ENCODE measurements around the gene MARCO.

DNA sequence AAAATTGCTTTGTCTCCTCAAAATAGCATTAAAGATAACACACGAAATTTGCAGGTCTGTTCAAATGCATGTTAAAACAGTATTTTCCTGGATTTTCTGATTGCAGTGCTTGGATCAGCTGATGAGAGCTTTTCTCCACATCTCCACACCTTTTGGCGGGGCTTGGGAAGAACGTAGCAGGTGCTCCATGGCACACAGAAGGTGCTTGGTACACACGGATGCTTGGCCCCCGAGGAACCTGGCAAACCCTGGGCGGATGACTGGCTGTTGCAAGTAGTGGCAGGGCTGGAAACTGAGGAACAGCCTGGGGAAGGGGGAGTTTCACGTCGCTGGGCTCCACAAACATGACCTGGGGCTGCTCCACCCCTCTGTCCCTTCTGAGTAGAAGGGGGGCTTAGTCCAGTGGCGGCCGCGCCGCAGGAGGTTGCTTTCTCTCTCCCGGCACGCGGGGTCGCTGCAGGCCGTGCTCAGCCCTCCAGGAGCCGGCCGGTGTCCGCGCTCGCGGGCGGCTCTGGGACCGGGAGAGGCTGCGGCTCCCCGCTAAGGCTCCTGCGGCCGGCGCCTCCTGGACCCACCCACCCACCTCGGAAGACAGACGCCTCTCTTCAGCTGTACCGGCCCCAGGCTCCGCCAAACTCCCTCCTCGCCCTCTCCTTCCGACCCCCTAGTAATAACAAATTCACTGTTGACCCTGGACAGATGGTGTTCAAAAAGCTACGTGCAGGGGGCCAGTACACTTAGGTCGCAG, 69.3 kb downstream of the MARCO start:
- TF ChIP-seq EZH2 (IDR thresholded peaks at IDR 0.05) (no peak), POLR2AphosphoS5 (IDR thresholded peaks at IDR 0.05; ENCODE audit: low read depth, low read length) (no peak), POLR2A (IDR thresholded peaks at IDR 0.05; ENCODE audit: borderline replicate concordance, extremely low read depth, insufficient read depth, insufficient read length) (no peak), SRF (IDR thresholded peaks at IDR 0.05; ENCODE audit: low read depth) (no peak), CEBPB (IDR thresholded peaks at IDR 0.05; ENCODE audit: low read depth) (no peak), JUND (IDR thresholded peaks at IDR 0.05) (no peak), RAD21 (IDR thresholded peaks at IDR 0.05; ENCODE audit: low read depth) (peak; percentile 83), YY1 (IDR thresholded peaks at IDR 0.05; ENCODE audit: extremely low read depth, insufficient replicate concordance, low read depth, low read length) (no peak)
- TF ChIP-seq, protein P1, sequence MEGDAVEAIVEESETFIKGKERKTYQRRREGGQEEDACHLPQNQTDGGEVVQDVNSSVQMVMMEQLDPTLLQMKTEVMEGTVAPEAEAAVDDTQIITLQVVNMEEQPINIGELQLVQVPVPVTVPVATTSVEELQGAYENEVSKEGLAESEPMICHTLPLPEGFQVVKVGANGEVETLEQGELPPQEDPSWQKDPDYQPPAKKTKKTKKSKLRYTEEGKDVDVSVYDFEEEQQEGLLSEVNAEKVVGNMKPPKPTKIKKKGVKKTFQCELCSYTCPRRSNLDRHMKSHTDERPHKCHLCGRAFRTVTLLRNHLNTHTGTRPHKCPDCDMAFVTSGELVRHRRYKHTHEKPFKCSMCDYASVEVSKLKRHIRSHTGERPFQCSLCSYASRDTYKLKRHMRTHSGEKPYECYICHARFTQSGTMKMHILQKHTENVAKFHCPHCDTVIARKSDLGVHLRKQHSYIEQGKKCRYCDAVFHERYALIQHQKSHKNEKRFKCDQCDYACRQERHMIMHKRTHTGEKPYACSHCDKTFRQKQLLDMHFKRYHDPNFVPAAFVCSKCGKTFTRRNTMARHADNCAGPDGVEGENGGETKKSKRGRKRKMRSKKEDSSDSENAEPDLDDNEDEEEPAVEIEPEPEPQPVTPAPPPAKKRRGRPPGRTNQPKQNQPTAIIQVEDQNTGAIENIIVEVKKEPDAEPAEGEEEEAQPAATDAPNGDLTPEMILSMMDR (IDR thresholded peaks at IDR 0.05 in 2 of 3, conservative IDR thresholded peaks at IDR 0.05 in 1 of 3; ENCODE audit: borderline replicate concordance in 1 of 3, insufficient read depth in 1 of 3, low read depth in 2 of 3, low read length in 2 of 3), result peak; percentile 59 to 74 (median 64)
- TF ChIP-seq, protein P2, sequence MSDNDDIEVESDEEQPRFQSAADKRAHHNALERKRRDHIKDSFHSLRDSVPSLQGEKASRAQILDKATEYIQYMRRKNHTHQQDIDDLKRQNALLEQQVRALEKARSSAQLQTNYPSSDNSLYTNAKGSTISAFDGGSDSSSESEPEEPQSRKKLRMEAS (IDR thresholded peaks at IDR 0.05), result no peak
- TF ChIP-seq, protein P3, sequence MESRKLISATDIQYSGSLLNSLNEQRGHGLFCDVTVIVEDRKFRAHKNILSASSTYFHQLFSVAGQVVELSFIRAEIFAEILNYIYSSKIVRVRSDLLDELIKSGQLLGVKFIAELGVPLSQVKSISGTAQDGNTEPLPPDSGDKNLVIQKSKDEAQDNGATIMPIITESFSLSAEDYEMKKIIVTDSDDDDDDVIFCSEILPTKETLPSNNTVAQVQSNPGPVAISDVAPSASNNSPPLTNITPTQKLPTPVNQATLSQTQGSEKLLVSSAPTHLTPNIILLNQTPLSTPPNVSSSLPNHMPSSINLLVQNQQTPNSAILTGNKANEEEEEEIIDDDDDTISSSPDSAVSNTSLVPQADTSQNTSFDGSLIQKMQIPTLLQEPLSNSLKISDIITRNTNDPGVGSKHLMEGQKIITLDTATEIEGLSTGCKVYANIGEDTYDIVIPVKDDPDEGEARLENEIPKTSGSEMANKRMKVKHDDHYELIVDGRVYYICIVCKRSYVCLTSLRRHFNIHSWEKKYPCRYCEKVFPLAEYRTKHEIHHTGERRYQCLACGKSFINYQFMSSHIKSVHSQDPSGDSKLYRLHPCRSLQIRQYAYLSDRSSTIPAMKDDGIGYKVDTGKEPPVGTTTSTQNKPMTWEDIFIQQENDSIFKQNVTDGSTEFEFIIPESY (IDR thresholded peaks at IDR 0.05; ENCODE audit: extremely low read depth, insufficient replicate concordance, low read length), result no peak

Measured in HCT116 (cell line).